ENCODE results near the gene LRATD1. TPM values are rescaled to one million over a fixed set of nuclear protein-coding genes. Genes with fewer than 3 reads are reported as not detected.

The LRATD1 gene
- total and polyA plus RNA-seq, 2 donors (not counting 3 experiments of a cell fraction or from before 2014, with no cell fraction given), result not detected

DNA sequence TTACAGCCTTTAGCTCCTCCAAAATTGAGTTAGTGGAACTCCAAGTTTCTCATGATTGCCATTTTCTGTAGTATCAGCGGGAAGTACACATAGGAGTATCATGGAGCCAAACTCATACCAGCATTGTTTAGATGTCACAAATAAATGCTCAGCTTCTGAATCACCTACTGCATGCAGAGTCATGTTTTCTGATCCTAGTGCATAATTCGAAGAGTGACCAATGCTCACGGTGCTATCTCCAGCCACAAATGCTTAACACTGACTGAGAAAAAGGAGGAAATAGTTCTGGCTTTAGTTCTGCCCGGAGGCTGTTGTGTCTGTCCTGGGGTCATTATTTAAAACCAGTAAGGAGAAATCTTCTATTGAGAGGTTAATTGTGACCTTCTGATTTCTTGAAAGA is 45.4 kb upstream of the LRATD1 start:
- Histone ChIP-seq H3K79me2 (ENCODE audit: control insufficient read depth, insufficient read depth, low read length) (no peaks in the 10 kb centered on the region), H4K20me1 (replicated peaks; ENCODE audit: control insufficient read depth, extremely low read depth, insufficient read depth, low read length) (no peaks in the 10 kb centered on the region), H3K36me3 (ENCODE audit: control insufficient read depth in 2 of 2, extremely low read depth in 1 of 2, insufficient read depth in 2 of 2, low read length in 2 of 2) (no peaks in the 10 kb centered on the region), H3K9ac (replicated peaks; ENCODE audit: extremely low read depth, insufficient read depth, low read length) (no peak overlapping the region), H3K9me1 (replicated peaks; ENCODE audit: control insufficient read depth, extremely low read depth, insufficient read depth, low read length) (no peaks in the 10 kb centered on the region), H2AFZ (ENCODE audit: low read depth, low read length) (no peak overlapping the region), H3K4me2 (ENCODE audit: insufficient read depth, low read length) (no peak overlapping the region), H3K27me3 (ENCODE audit: control insufficient read depth in 2 of 2, insufficient read depth in 2 of 2, low read length in 2 of 2) (no peaks in the 10 kb centered on the region), H3K4me1 (ENCODE audit: control insufficient read depth, extremely low read depth, insufficient read depth, low read length) (no peaks in the 10 kb centered on the region), H3K4me3 (replicated peaks in 1 of 3; ENCODE audit: insufficient read depth in 1 of 3, low read depth in 1 of 3, low read length in 3 of 3) (no peak overlapping the region), H3K9me3 (replicated peaks; ENCODE audit: control insufficient read depth, insufficient read depth, low read length) (peaks cover 3% of the 10 kb centered on the region), H3K27ac (ENCODE audit: insufficient read depth, low read depth, low read length) (no peak overlapping the region)
- TF ChIP-seq JUN (IDR thresholded peaks at IDR 0.05; ENCODE audit: borderline replicate concordance, insufficient read depth, insufficient read length, low read depth), result no peak
- TF ChIP-seq, protein P1, sequence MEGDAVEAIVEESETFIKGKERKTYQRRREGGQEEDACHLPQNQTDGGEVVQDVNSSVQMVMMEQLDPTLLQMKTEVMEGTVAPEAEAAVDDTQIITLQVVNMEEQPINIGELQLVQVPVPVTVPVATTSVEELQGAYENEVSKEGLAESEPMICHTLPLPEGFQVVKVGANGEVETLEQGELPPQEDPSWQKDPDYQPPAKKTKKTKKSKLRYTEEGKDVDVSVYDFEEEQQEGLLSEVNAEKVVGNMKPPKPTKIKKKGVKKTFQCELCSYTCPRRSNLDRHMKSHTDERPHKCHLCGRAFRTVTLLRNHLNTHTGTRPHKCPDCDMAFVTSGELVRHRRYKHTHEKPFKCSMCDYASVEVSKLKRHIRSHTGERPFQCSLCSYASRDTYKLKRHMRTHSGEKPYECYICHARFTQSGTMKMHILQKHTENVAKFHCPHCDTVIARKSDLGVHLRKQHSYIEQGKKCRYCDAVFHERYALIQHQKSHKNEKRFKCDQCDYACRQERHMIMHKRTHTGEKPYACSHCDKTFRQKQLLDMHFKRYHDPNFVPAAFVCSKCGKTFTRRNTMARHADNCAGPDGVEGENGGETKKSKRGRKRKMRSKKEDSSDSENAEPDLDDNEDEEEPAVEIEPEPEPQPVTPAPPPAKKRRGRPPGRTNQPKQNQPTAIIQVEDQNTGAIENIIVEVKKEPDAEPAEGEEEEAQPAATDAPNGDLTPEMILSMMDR (IDR thresholded peaks at IDR 0.05; ENCODE audit: extremely low read depth in 1 of 2, insufficient read depth in 1 of 2, low read depth in 1 of 2, low read length in 2 of 2), result no peak
- TF ChIP-seq, protein P2, sequence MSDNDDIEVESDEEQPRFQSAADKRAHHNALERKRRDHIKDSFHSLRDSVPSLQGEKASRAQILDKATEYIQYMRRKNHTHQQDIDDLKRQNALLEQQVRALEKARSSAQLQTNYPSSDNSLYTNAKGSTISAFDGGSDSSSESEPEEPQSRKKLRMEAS (IDR thresholded peaks at IDR 0.05; ENCODE audit: insufficient read depth, insufficient read length), result no peak
- TF ChIP-seq FOS (IDR thresholded peaks at IDR 0.05; ENCODE audit: borderline replicate concordance, insufficient read depth, low read length), result no peak
- no peak for TF ChIP-seq MYC (IDR thresholded peaks at IDR 0.05; ENCODE audit: low read depth, low read length)
- TF ChIP-seq GATA2 (IDR thresholded peaks at IDR 0.05; ENCODE audit: insufficient read depth, insufficient read length, low read depth, low read length), result no peak
- TF ChIP-seq POLR2A (IDR thresholded peaks at IDR 0.05; ENCODE audit: low read depth, low read length), result no peak
- no peak for TF ChIP-seq POLR2AphosphoS5 (IDR thresholded peaks at IDR 0.05; ENCODE audit: insufficient read depth, low read depth, low read length)
- no peak for DNase-seq (ENCODE audit: low read depth, low spot score)
- ChIA-PET CTCF (no interaction called here), POLR2A (no interaction called here)
- no peak for FAIRE-seq
- no TSS peak for BruUV-seq (replicated peaks)
- intact Hi-C loops (cut with micrococcal nuclease), result no loop called here
- dilution Hi-C loops (cut with MboI; ENCODE audit: extremely low pct_ligation_motif_present, low sequenced_read_pairs), result no loop called here

Data from endothelial cell of umbilical vein (primary cell).